Neural cell (in vitro differentiated cells): ENCODE data around the gene GCNT1.

ENCODE experiments used
- CTCF ChIP-seq: fragments of 450-650 bp; IDR thresholded peaks from 2 replicates; pipeline ENCODE4 v1.5.1; 2014; ENCODE audit warnings: antibody characterized with exemption, mild to moderate bottlenecking, moderate library complexity; ENCODE audit not compliant: poor library complexity, severe bottlenecking
- EP300 ChIP-seq: fragments of 450-650 bp; conservative IDR thresholded peaks from 2 replicates; pipeline ENCODE4 v1.6.1; 2014; ENCODE audit warnings: antibody characterized with exemption, mild to moderate bottlenecking, moderate library complexity; ENCODE audit not compliant: poor library complexity, severe bottlenecking
- EZH2 ChIP-seq: fragments of 200-600, 300-800 bp; shearing (Covaris generic), sonication (generic); IDR thresholded peaks from 2 replicates; pipeline ENCODE4 v1.6.1; 2014; ENCODE audit warnings: antibody characterized with exemption, low read length, borderline replicate concordance, mild to moderate bottlenecking; ENCODE audit not compliant: insufficient read depth, poor library complexity, severe bottlenecking
- MXI1 ChIP-seq: fragments of 450-650 bp; conservative IDR thresholded peaks from 2 replicates; pipeline ENCODE4 v1.6.1; 2014; ENCODE audit warnings: antibody characterized with exemption, mild to moderate bottlenecking; ENCODE audit not compliant: poor library complexity, severe bottlenecking
- POLR2AphosphoS5 ChIP-seq: IDR thresholded peaks from 2 replicates; pipeline ENCODE4 v1.6.1; 2012
- RAD21 ChIP-seq: fragments of 450-650 bp; conservative IDR thresholded peaks from 2 replicates; pipeline ENCODE4 v1.6.1; 2014; ENCODE audit warnings: antibody characterized with exemption, mild to moderate bottlenecking, moderate library complexity
- REST ChIP-seq: IDR thresholded peaks from 2 replicates; pipeline ENCODE4 v1.6.1; 2012; ENCODE audit warnings: borderline replicate concordance

GRCh38 chr9:76445976-76446375 lies 13.0 kb upstream of the GCNT1 start:
- TF ChIP-seq REST (no peak), MXI1 (no peak), CTCF (no peak), EP300 (no peak), POLR2AphosphoS5 (no peak), RAD21 (no peak), EZH2 (no peak)
